Transverse colon (tissue), 4 donors: ENCODE results near the gene SRSF4.

ENCODE experiments used
- POLR2A ChIP-seq: fragments of 450-650 bp; IDR thresholded peaks from one replicate; pipeline ENCODE4 v1.6.1; 2016; ENCODE audit warnings: antibody characterized with exemption, mild to moderate bottlenecking, moderate library complexity
- POLR2AphosphoS5 ChIP-seq, 3 donors: sonication (generic); formaldehyde crosslinking; IDR thresholded peaks; one replicate each; pipeline ENCODE4 v1.6.1; 2016; ENCODE audit warnings: antibody characterized with exemption in 3 of 3
- TF ChIP-seq, protein P1 (sequence below), 5 experiments: fragments of 200-600 bp in 3 of 5; fragments of 450-650 bp in 2 of 5; sonication (generic) in 3 of 5; IDR thresholded peaks; 1 replicate in 2 of 5; 2 replicates in 3 of 5; pipeline ENCODE4 v1.5.1; 2016 to 2017; ENCODE audit warnings: antibody characterized with exemption in 5 of 5, inconsistent platforms in 3 of 5, mild to moderate bottlenecking in 2 of 5, moderate library complexity in 1 of 5

GRCh38 chr1:29217633-29218032 is 35.9 kb upstream of the SRSF4 start:
- TF ChIP-seq POLR2A (no peak), POLR2AphosphoS5 (IDR thresholded peaks at IDR 0.05) (no peak)
- TF ChIP-seq, protein P1, sequence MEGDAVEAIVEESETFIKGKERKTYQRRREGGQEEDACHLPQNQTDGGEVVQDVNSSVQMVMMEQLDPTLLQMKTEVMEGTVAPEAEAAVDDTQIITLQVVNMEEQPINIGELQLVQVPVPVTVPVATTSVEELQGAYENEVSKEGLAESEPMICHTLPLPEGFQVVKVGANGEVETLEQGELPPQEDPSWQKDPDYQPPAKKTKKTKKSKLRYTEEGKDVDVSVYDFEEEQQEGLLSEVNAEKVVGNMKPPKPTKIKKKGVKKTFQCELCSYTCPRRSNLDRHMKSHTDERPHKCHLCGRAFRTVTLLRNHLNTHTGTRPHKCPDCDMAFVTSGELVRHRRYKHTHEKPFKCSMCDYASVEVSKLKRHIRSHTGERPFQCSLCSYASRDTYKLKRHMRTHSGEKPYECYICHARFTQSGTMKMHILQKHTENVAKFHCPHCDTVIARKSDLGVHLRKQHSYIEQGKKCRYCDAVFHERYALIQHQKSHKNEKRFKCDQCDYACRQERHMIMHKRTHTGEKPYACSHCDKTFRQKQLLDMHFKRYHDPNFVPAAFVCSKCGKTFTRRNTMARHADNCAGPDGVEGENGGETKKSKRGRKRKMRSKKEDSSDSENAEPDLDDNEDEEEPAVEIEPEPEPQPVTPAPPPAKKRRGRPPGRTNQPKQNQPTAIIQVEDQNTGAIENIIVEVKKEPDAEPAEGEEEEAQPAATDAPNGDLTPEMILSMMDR (IDR thresholded peaks at IDR 0.05): no peak
